Measurements from ENCODE around the gene KCTD3.

The KCTD3 gene

GRCh38 chr1:215657047-215657446, 89.9 kb downstream of the KCTD3 start:
- no peak for DNase-seq (ENCODE audit: low read depth)

GRCh38 chr1:215660259-215660658, 93.2 kb downstream of the KCTD3 start:
- no peak for DNase-seq (ENCODE audit: low read depth)

DNA sequence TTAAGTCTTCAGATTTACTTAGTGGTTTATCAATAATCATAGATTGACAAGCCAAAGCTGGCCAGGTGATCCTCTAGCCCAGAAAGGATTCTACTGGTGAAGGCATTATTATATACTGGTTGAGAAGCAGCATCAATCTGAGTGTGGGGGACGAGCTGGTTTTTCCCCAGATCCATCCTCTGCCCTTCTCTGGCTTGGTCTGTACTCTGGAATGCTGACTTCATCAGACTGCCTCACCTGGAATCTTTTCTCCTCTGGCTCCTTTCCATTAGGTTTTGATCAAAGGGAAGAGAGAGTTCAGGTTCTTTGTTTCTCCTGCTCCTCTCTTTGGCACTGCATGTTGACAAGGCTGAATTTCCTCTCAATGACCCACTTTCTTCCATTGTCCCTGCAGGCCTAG, 93.9 kb downstream of the KCTD3 start:
- no peak for DNase-seq (ENCODE audit: low read depth)

DNA sequence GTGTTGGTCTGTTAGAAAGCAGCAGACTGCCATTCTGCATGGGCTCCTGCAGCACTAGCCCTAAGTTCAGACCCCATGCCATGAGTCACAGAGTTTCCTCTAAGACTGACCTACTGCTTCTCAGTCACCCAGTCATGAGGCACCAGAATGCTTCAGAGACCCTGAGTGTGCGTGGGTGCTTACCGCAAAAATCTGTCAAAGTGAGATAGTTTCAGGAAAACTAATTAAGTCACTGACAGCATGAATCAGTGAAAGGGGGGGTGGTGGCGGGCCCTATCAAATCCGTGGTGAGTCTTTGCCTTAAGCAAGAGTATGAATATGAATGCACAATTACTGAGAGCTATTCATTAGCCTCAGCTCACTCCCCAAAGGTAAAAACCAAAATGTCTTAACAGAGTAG, 98.1 kb downstream of the KCTD3 start:
- no peak for DNase-seq (ENCODE audit: low read depth)

DNA sequence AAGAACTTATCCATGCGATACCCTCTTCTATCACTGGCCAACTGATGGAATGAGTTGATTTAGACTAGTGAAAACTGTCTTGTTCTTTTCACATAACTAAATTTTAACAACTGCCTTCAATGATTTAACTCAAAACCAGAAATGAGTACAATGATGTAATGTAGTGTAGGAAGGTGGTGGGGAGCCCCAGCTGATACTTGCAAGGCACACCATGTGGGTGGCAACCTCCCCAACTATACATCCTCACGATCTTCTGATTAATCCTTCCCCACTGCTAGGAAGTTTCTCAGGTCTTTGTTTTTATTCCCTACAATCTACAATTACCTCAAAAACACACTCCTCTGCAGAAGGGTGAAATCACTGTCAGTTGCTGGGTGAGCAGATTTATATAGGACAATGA, 100.7 kb downstream of the KCTD3 start:
- DNase-seq (ENCODE audit: low read depth), result no peak

GRCh38 chr1:215669806-215670491, 102.8 kb downstream of the KCTD3 start:
- DNase-seq (ENCODE audit: low read depth), result no peak
